ENCODE results near the gene KCTD1. TPM values are rescaled to one million over a fixed set of nuclear protein-coding genes. Genes with fewer than 3 reads are reported as not detected.

KCTD1 gene
- total RNA-seq, 2 donors from 2014 or later, result 2.0 to 3.2 TPM

- Mint-ChIP-seq H3K9me3 (no peaks in the 10 kb centered on the region), H3K36me3 (ENCODE audit: low read depth) (no peaks in the 10 kb centered on the region), H3K4me3 (no peak overlapping the region), H3K27ac (no peak overlapping the region), H3K4me1 (no peaks in the 10 kb centered on the region), H3K27me3 (no peaks in the 10 kb centered on the region)
- no peak for ATAC-seq (replicated peaks)
These were observed 29.2 kb downstream of the KCTD1 start for GRCh38 chr18:26519114-26519513.

DNA sequence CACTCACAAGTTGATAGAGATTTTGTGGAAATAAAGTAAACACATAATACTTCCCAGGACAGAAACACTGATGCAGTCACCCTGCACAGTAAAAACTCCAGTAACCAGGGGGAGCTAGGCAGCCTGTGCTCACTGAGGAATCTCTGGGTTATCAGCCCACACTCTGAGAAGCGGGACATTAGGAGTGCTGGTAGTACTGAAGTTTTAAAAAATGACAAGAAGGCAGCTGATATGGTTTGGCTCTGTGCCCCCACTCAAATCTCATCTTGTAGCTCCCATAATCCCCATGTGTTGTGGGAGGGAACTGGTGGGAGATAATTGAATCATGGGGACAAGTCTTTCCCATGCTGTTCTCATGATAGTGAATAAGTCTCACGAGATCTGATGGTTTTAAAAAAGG, 31.4 kb downstream of the KCTD1 start:
- H3K36me3 Mint-ChIP-seq (ENCODE audit: low read depth), result no peaks in the 10 kb centered on the region
- H3K27ac Mint-ChIP-seq, result no peak overlapping the region
- no peak for ATAC-seq (replicated peaks)
- no peak overlapping the region for H3K4me3 Mint-ChIP-seq
- no peaks in the 10 kb centered on the region for H3K9me3 Mint-ChIP-seq
- H3K4me1 Mint-ChIP-seq, result no peaks in the 10 kb centered on the region
- no peaks in the 10 kb centered on the region for H3K27me3 Mint-ChIP-seq

DNA sequence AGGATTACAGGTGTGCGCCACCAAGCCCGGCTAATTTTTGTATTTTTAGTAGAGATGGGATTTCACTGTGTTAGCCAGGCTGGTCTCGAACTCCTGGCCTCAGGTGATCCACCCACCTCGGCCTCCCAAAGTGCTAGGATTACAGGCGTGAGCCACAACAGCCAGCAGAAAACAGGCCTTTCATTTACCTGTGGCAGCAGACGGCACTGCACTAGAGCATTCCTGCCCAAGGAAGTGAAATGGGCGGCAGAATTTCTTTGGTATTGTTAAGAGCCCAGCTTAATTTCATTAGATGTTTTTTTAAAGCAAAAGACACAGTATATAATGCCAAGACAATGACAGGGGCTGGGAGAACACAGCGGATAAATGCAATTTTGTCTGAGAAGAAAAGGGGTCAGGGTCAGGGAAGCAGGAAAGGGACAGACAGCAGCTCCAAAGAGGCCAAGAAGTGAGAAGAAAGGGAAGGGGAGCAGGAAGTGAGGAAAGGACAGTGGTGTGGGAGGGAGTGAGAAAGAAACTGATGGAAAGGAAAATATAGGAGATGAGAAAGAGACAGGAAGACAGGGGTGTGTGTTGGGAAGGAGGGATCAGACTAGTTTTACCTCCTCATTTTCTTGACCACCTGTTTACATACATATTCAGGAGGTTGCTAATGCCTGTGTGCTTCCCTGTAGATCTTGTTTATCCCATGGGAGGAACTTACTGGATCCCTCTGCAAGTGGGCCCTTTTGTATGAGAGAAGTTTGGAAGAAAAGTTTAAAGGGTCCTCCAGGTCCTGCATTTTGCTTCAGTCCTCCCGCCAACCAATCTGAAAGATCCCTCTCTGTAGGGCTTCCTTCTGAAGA, 32.5 kb downstream of the KCTD1 start:
- Mint-ChIP-seq H3K4me3 (no peak overlapping the region), H3K36me3 (ENCODE audit: low read depth) (no peaks in the 10 kb centered on the region), H3K9me3 (no peaks in the 10 kb centered on the region), H3K27me3 (no peaks in the 10 kb centered on the region), H3K4me1 (no peaks in the 10 kb centered on the region), H3K27ac (no peak overlapping the region)
- ATAC-seq (replicated peaks), result no peak

DNA sequence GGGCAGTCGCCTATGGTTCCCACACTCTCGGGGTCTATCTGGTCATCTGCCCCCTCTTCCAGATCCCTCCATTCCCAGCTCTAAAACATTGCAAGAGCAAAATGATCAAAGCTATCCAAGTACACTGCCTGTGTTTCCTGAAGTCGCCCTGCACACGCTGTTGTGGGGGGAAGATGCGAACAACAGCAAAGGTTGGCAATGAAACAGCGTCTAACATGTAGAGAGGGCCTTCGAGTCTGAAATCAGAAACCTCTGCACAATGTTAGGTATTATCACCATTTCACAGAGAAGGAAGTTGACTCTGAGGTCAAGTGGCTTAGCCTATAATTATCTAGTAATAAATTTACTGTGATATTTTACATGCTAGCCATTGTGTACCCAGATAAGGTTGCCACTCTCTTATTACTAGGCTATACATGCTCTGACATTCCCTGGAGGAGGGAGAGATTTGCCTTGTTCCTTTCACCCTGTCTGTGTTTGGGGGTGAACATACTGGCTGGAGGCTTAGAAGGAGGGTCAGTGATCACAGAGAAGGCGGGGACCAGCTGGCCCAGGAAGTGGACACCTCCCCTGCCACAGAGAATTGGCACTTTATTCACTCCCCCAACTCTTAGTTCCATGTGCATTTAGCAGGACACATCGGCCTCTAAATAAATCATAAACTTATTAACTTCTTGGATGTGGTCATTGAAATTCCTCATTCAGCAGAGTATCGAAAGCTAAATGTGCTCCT, 36.8 kb downstream of the KCTD1 start:
- no peak for ATAC-seq (replicated peaks)
- H3K4me1 Mint-ChIP-seq, result no peaks in the 10 kb centered on the region
- H3K36me3 Mint-ChIP-seq (ENCODE audit: low read depth), result no peaks in the 10 kb centered on the region
- H3K27me3 Mint-ChIP-seq, result no peaks in the 10 kb centered on the region
- H3K4me3 Mint-ChIP-seq, result no peak overlapping the region
- H3K9me3 Mint-ChIP-seq, result no peaks in the 10 kb centered on the region
- H3K27ac Mint-ChIP-seq, result no peak overlapping the region

DNA sequence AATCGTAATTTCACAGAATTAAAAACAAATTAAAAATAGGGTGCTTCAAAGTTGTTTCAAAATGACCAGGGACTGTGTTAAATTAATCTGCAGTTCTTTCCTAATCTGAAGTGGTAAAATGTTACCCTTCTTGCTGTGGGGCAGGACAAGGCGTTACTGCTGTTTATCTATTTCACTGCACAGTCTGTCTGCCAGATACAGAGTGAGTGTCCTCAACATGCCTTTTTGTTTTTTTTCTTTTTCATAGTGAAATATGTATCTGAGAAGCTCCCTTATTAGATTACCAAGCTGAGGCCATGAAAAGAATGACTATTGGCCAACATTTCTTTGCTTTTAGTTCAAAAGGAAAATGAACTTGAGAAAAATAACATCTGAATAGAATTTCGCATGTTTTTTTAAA, 38.0 kb downstream of the KCTD1 start:
- H3K4me3 Mint-ChIP-seq, result no peak overlapping the region
- no peaks in the 10 kb centered on the region for H3K27me3 Mint-ChIP-seq
- H3K9me3 Mint-ChIP-seq, result no peaks in the 10 kb centered on the region
- H3K4me1 Mint-ChIP-seq, result no peaks in the 10 kb centered on the region
- ATAC-seq (replicated peaks), result no peak
- H3K36me3 Mint-ChIP-seq (ENCODE audit: low read depth), result no peaks in the 10 kb centered on the region
- H3K27ac Mint-ChIP-seq, result no peak overlapping the region

GRCh38 chr18:26506012-26506411, 42.3 kb downstream of the KCTD1 start:
- no peak overlapping the region for H3K27ac Mint-ChIP-seq
- no peak for ATAC-seq (replicated peaks)
- peaks cover 4% of the 10 kb centered on the region for H3K4me1 Mint-ChIP-seq
- no peak overlapping the region for H3K4me3 Mint-ChIP-seq
- H3K27me3 Mint-ChIP-seq, result no peaks in the 10 kb centered on the region
- H3K9me3 Mint-ChIP-seq, result no peaks in the 10 kb centered on the region
- H3K36me3 Mint-ChIP-seq (ENCODE audit: low read depth), result no peaks in the 10 kb centered on the region

DNA sequence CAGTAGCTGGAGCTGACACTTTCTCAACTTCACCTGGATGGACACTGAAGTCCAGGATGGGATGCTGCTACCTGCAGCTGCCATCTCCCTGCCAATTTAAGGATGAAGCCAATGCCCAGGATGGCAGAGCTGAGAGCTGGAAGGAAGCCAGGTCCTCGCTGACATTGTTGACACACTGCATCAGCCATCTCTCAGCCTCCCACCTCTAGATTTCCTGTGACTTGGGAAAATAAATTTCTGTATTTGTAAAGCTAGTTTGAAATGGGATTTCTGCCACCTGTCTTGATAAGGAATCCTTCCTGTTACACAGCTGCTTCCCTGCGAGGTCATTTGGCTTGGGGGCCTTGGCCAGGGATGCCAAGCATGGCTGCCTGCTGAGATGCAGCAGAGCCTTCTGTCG, 43.5 kb downstream of the KCTD1 start:
- no peaks in the 10 kb centered on the region for H3K9me3 Mint-ChIP-seq

GRCh38 chr18:26503382-26503781, 45.0 kb downstream of the KCTD1 start:
- Mint-ChIP-seq H3K36me3 (ENCODE audit: low read depth) (no peaks in the 10 kb centered on the region), H3K4me1 (peaks cover 4% of the 10 kb centered on the region), H3K27me3 (no peaks in the 10 kb centered on the region), H3K27ac (no peak overlapping the region), H3K4me3 (no peak overlapping the region), H3K9me3 (no peaks in the 10 kb centered on the region)
- no peak for ATAC-seq (replicated peaks)

More for the DNA sequence above, 43.5 kb downstream of the KCTD1 start:
- no peak for ATAC-seq (replicated peaks)
- H3K4me1 Mint-ChIP-seq, result peaks cover 4% of the 10 kb centered on the region
- H3K27ac Mint-ChIP-seq, result no peak overlapping the region
- no peak overlapping the region for H3K4me3 Mint-ChIP-seq
- no peaks in the 10 kb centered on the region for H3K36me3 Mint-ChIP-seq (ENCODE audit: low read depth)
- H3K27me3 Mint-ChIP-seq, result no peaks in the 10 kb centered on the region

GRCh38 chr18:26502823-26503222, 45.5 kb downstream of the KCTD1 start:
- Mint-ChIP-seq H3K27ac (no peak overlapping the region), H3K4me3 (no peak overlapping the region), H3K9me3 (no peaks in the 10 kb centered on the region), H3K27me3 (no peaks in the 10 kb centered on the region), H3K36me3 (ENCODE audit: low read depth) (no peaks in the 10 kb centered on the region), H3K4me1 (peaks cover 4% of the 10 kb centered on the region)
- no peak for ATAC-seq (replicated peaks)

- Mint-ChIP-seq H3K27ac (no peak overlapping the region), H3K27me3 (no peaks in the 10 kb centered on the region), H3K9me3 (no peaks in the 10 kb centered on the region), H3K4me1 (no peaks in the 10 kb centered on the region), H3K4me3 (no peak overlapping the region), H3K36me3 (ENCODE audit: low read depth) (no peaks in the 10 kb centered on the region)
- no peak for ATAC-seq (replicated peaks)
These were observed 50.5 kb downstream of the KCTD1 start for GRCh38 chr18:26497866-26498265.

- no peak overlapping the region for H3K27ac Mint-ChIP-seq
- H3K4me1 Mint-ChIP-seq, result no peaks in the 10 kb centered on the region
- H3K9me3 Mint-ChIP-seq, result no peaks in the 10 kb centered on the region
- ATAC-seq (replicated peaks), result no peak
- no peaks in the 10 kb centered on the region for H3K27me3 Mint-ChIP-seq
- H3K36me3 Mint-ChIP-seq (ENCODE audit: low read depth), result no peaks in the 10 kb centered on the region
- no peak overlapping the region for H3K4me3 Mint-ChIP-seq
These were observed 51.8 kb downstream of the KCTD1 start for GRCh38 chr18:26496528-26496927.

DNA sequence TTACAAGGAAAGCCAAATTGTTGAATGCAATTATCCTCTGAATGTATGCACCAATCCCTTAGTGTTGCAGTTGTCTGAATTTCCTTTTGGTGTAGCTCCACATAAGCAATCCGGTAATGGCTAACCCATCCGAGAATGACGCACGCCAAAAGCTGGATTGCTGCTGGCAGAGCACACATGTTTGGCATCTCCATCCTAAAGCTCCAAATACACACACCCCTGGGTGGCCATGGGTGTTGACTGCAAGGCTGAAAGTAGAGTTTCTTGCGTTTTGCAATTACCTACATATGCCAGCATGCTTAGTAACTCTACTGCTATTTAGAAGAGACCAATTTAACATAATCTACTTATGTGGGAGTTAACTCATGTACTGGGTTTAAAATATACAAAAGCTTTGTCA, 53.1 kb downstream of the KCTD1 start:
- no peaks in the 10 kb centered on the region for H3K27me3 Mint-ChIP-seq
- no peak overlapping the region for H3K27ac Mint-ChIP-seq
- no peaks in the 10 kb centered on the region for H3K36me3 Mint-ChIP-seq (ENCODE audit: low read depth)
- no peaks in the 10 kb centered on the region for H3K4me1 Mint-ChIP-seq
- no peak overlapping the region for H3K4me3 Mint-ChIP-seq
- ATAC-seq (replicated peaks), result no peak
- H3K9me3 Mint-ChIP-seq, result no peaks in the 10 kb centered on the region

DNA sequence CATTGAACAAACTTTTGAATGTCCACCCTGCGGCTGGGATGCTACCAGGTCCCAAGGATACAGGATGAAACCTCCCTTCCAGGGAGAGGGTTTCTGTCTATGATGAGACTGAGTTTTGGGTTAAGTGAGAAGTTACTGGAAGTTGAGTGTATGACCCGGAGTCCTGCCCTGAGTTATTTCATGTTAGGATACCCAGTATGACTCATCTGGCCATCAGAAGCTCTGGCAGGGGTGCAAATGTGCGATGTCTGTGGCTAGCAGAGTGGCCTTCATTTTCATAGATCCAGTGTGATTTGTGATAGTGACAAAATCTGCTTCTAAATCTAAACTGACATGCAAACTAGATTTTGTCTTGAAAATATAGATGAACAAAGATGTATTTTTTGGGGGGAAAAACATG, 55.3 kb downstream of the KCTD1 start:
- H3K27ac Mint-ChIP-seq, result no peak overlapping the region
- no peaks in the 10 kb centered on the region for H3K27me3 Mint-ChIP-seq
- H3K36me3 Mint-ChIP-seq (ENCODE audit: low read depth), result no peaks in the 10 kb centered on the region
- no peaks in the 10 kb centered on the region for H3K9me3 Mint-ChIP-seq
- H3K4me1 Mint-ChIP-seq, result no peaks in the 10 kb centered on the region
- no peak for ATAC-seq (replicated peaks)
- no peak overlapping the region for H3K4me3 Mint-ChIP-seq

DNA sequence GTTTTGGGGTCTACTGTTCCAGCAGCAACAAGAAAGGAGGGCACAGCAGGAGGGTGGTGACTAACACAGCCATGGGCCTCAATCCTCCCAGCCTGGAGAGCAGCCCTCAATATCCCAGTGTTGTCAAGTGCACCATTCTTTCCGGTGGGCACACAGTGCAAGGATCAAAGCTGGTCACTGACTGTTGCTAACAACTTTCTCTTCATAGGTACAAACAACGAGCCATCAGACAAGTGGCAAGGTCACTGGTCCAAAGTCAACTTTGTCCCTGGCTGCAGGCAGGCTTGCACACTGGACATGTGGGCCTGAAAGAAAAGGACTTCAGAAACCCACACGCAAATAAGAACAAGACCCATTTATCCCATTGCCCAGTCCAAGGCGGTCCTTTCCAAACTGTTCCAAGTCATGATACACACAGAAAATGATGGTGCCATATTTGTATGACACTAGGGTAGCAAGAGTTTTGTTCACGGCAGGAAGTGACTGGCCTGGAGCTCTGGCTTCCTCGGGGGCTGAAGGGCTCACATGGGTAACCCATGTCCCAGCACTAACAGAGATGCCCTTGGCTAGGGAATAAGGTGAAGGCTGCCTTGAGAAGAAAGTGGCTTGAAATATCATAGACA, 57.0 kb downstream of the KCTD1 start:
- no peak for ATAC-seq (replicated peaks)
- H3K4me1 Mint-ChIP-seq, result no peaks in the 10 kb centered on the region
- no peak overlapping the region for H3K27ac Mint-ChIP-seq
- H3K27me3 Mint-ChIP-seq, result no peaks in the 10 kb centered on the region
- no peaks in the 10 kb centered on the region for H3K36me3 Mint-ChIP-seq (ENCODE audit: low read depth)
- no peaks in the 10 kb centered on the region for H3K9me3 Mint-ChIP-seq
- no peak overlapping the region for H3K4me3 Mint-ChIP-seq

DNA sequence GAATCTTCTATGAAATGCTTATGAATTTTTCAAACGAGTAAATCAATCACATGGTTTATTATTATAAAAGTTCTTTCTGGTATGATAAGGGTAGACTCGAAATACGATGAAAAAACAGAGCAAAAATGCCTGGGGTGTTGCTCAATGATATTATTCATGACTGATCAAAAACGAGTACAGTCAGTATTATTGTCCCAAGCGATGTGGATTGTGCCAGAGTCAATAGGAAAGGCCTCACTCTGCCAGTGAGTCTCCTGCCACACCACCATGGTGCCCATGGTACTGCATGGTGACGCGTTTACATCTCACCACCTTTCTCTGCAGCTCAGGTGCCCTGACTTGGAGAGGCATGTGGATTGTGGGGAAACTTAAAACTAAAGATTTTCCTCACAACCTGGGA, 58.5 kb downstream of the KCTD1 start:
- no peak for ATAC-seq (replicated peaks)
- no peaks in the 10 kb centered on the region for H3K9me3 Mint-ChIP-seq
- no peaks in the 10 kb centered on the region for H3K4me1 Mint-ChIP-seq
- no peak overlapping the region for H3K4me3 Mint-ChIP-seq
- no peaks in the 10 kb centered on the region for H3K36me3 Mint-ChIP-seq (ENCODE audit: low read depth)
- no peak overlapping the region for H3K27ac Mint-ChIP-seq
- no peaks in the 10 kb centered on the region for H3K27me3 Mint-ChIP-seq

Measured in activated T-helper 17 cell treated with anti-CD3 and anti-CD28 coated beads, Interleukin-2, amount 50 U/mL, for 72 hours (primary cell).